GM23338 (cell line): ENCODE measurements around the gene SHB.

Source experiments
- EZH2 ChIP-seq: fragments of 200-600 bp; sonication (generic); IDR thresholded peaks from one replicate; pipeline ENCODE4 v1.8.0; 2017; ENCODE audit warnings: antibody characterized with exemption, mild to moderate bottlenecking, low read depth; ENCODE audit not compliant: unreplicated experiment
- EZH2phosphoT487 ChIP-seq: fragments of 200-600 bp; sonication (generic); IDR thresholded peaks from one replicate; pipeline ENCODE4 v1.8.1; 2018; ENCODE audit warnings: antibody characterized with exemption; ENCODE audit not compliant: unreplicated experiment
- POLR2AphosphoS5 ChIP-seq: IDR thresholded peaks from 2 replicates; pipeline ENCODE4 v1.6.1; 2016; ENCODE audit warnings: antibody characterized with exemption, low read depth
- TF ChIP-seq, protein P1 (sequence below), 2 experiments: fragments of 200-600 bp in 1 of 2; sonication (generic) in 1 of 2; conservative IDR thresholded peaks; 2 replicates each; pipeline versions ENCODE4 v1.5.1 to v1.6.1; 2016 to 2017; ENCODE audit warnings: antibody characterized with exemption in 2 of 2, low read depth in 2 of 2, mild to moderate bottlenecking in 2 of 2, moderate library complexity in 1 of 2

DNA sequence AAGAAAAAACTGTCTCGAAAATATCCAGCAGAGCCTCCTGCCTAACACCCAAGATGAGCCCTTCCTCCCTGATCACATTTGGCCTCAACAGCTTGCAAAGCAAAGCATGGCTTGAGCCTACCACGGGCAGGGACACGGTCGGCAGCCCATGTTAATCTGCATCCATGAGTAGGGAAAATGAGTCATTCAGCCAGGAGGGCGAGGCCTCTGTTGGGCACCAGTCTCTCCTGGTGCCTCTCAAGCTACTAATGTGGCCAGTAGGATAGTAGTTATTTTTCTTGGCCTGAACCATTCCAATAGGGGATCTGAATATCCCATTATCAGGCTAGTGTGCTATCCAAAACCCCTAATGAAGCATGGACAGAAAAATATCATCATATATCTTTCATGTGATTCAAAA, 43.0 kb upstream of the SHB start:
- TF ChIP-seq, protein P1, sequence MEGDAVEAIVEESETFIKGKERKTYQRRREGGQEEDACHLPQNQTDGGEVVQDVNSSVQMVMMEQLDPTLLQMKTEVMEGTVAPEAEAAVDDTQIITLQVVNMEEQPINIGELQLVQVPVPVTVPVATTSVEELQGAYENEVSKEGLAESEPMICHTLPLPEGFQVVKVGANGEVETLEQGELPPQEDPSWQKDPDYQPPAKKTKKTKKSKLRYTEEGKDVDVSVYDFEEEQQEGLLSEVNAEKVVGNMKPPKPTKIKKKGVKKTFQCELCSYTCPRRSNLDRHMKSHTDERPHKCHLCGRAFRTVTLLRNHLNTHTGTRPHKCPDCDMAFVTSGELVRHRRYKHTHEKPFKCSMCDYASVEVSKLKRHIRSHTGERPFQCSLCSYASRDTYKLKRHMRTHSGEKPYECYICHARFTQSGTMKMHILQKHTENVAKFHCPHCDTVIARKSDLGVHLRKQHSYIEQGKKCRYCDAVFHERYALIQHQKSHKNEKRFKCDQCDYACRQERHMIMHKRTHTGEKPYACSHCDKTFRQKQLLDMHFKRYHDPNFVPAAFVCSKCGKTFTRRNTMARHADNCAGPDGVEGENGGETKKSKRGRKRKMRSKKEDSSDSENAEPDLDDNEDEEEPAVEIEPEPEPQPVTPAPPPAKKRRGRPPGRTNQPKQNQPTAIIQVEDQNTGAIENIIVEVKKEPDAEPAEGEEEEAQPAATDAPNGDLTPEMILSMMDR (conservative IDR thresholded peaks at IDR 0.05; ENCODE audit: low read depth in 2 of 2): no peak
- no peak for TF ChIP-seq EZH2
- TF ChIP-seq EZH2phosphoT487: no peak
- no peak for TF ChIP-seq POLR2AphosphoS5
